Left hindlimb (tissue), 1 donor: Measurements from ENCODE around the gene IL9.
A peak's percentile ranks its signal among the peaks of the same experiment; 100 is the strongest.

Source experiments
- DNase-seq: peaks from one replicate; pipeline ENCODE4 v3.0.0-alpha.2; 2018

IL9 gene

DNA sequence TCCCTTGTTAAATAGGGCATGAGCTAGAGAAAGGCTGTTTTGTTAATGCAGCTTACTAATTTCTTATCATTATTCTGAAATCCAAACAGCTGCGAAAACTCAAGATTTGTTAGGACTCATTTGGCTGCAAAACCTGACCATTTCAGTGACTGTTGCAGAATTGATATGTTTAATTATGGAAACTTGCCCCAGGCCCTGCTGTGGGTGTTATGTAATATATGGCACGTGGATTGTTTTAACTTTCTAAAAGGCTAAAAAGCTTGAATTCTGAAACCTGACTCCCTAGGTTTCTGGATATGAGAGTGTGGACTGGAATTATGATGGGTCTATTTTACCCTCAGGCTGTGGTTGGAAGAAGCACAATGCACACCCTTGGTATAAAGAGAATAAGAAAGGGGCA lies 4.4 kb downstream of the IL9 start:
- DNase-seq = no peak

- DNase-seq = no peak
Observed at GRCh38 chr5:135890867-135891266, 4.8 kb downstream of the IL9 start.

DNA sequence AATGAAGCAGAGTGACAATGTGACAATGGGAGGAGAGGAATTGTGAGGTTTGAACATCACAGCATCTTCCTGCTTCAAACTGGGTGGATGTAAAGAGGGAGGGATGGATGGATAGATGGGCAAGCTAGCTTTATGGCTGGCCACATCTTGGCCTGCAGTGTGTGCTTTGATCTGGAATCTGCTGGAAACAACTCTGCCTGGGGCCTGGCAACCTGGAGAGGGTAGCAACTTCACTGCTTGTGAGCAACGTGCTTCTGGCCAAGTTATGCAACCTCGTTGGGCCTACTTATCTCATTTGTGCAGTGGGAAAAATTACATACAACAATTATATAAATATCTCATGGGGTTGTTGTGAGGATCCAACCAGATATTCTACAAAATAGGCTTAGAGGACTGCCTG lies 5.3 kb downstream of the IL9 start:
- no peak for DNase-seq

GRCh38 chr5:135887881-135888614 lies 7.6 kb downstream of the IL9 start:
- DNase-seq = no peak

GRCh38 chr5:135887447-135887864 lies 8.2 kb downstream of the IL9 start:
- DNase-seq = peak; percentile 64

DNA sequence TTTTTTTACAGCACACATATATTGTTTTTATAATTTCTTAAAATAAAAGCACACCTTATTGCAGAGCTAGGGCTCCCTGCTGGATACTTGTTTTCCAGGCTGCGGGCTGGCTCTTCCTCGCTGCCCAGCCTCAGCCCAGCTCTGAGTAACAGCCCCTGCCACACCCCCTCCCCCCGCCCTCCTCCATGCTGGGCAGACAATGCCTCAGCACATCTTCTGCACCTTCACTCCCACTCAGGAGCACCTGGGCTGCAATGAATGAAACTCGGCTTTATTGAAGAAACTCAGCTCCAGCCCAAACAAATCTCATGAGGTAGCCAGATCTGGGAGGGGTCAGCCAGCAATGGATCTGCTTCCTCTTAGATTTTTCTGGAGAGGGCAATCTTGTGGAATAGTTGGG lies 9.5 kb downstream of the IL9 start:
- no peak for DNase-seq

- DNase-seq = no peak
Observed at GRCh38 chr5:135885031-135885430, 10.6 kb downstream of the IL9 start.

DNA sequence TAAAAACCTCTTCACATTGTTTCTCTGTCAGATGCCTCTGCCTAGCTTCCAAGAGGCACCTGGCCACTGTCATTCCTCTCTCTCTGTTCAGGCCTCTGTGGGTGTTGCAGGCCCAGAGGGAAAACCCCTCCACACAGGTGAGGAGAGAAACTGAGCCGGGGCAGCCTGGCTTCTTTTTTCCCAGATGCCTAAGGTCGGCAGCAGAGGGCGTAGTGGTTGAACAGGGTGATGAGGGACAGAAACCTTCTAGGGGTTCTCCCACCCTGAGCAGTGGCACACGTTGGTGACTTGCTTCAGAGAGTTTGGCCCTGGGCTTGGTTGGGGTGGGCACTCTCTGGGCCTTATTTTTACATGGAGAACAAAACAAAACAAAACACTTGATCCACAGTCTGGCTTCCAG lies 12.2 kb downstream of the IL9 start:
- no peak for DNase-seq

DNA sequence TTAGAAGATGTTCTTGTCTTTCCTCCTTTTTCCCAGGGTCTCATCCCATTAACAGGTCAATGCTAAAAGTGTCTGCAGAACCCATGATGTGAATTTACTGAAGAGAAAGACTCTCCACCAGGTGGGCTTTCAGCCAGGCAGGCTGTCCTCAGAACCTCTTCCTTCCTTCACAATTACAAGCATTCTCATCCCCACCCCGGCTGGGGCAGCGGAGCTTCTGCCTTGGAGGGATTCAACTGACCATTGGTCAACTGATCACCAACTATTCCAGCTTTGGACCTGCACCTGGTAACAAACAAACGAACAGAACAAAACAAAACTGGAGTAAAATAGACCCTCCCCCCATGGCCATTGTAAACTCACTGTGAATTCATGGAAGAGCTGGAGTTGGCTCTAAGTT lies 12.6 kb downstream of the IL9 start:
- DNase-seq = no peak

GRCh38 chr5:135881819-135882218 lies 13.8 kb downstream of the IL9 start:
- no peak for DNase-seq

DNA sequence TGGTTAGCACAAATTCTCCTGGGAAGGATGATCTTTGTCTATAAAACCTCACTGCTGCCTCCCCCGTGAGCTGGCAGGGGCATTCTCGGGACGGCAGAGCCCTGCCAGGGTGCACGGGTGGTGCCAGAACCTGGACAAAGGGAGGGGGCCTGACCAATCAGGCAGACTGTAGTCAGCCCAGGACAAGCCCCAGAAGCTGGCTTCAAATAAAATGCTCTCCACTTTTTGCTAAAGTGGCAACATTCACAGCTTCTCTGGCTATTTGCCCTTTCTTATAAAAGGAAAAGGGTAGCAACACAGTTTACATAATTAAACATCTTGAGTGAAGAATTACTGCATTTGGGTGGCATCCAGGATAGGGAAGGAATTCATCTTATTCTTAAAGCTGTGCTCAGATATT lies 14.4 kb downstream of the IL9 start:
- DNase-seq = no peak

DNA sequence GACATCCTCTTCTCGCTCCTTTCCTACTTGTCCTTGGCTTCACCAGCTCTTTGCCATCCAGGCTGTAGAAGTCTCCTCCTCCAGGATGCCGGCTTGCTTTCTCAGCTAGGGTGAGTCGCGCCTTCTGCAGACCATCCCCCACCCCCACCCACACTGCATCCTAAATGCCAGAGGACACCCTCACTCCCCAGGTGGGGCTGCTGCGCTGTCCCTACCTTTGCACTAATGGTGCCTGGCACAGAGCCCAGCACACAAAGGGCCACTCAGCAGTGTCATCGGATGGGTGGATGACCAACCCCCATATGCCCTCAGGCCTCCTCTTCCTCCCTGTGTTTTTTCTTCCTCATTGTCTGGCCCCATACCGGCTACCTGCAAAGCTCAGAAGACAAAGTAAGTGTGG lies 14.8 kb downstream of the IL9 start:
- no peak for DNase-seq

DNA sequence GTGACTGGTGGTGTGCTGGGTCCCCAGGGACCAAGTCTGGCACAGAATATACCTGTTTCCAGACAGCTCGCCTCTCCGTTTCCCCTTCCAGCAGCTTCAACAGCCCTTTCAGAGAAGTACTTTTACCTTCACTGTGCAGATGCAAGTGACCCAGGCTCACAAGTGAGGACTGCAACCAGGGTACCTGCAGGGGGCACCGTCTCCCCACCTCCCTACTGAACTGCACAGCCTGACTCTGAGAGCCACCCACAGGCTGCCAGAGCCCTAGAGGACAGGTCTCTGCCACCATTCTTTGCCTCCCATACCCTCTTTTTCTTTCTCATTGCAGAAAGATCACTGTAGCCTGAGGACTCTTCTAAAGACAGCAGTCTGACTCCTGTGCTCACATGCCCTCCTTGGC lies 15.4 kb downstream of the IL9 start:
- DNase-seq = no peak

- no peak for DNase-seq
Observed at GRCh38 chr5:135879591-135879990, 16.1 kb downstream of the IL9 start.

DNA sequence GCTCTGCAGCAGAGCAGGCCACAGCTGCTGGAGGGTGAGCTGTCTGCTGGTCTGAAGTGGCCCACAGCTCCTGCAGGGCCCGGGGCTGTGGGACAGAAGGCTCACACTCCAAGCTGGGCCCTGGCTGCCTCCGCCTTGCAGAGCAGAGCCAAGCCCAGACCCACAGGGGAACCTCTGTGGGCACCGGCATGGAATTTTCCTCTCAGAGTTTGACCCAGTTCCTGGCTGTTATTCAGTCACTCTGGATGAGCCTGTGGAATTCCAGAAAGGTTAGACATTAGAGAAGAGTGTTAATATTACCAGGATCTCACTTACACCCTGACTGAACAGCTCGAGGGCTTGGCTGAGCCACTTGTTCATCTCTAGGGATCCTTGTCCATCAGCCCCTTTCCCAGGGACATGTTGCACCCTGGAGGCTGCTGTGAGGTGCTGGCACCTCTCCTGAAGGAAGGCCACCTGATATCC lies 17.5 kb downstream of the IL9 start:
- no peak for DNase-seq

GRCh38 chr5:135877570-135878155 lies 18.0 kb downstream of the IL9 start:
- DNase-seq = no peak

GRCh38 chr5:135876146-135876545 lies 19.5 kb downstream of the IL9 start:
- DNase-seq = no peak

DNA sequence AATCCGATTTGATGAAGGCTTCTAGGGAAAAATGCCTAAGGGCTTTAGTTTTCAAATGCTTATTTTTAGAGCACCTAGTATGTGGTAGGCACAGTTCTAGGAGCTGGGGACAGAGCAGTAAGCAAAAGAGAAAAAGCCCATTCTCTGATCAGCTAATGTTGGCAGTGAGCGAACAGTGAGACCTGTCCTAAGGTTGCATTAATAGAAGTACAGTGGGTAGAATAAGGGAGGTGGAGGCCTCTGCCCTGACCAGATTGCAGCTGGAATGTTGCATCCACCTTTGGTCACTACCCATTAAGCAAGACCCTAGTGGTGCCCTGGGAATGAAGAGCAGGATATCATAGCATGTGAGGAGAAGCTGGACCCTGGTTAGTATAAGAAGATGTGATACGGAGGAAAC lies 20.1 kb downstream of the IL9 start:
- no peak for DNase-seq

GRCh38 chr5:135874461-135874860 lies 21.2 kb downstream of the IL9 start:
- no peak for DNase-seq

DNA sequence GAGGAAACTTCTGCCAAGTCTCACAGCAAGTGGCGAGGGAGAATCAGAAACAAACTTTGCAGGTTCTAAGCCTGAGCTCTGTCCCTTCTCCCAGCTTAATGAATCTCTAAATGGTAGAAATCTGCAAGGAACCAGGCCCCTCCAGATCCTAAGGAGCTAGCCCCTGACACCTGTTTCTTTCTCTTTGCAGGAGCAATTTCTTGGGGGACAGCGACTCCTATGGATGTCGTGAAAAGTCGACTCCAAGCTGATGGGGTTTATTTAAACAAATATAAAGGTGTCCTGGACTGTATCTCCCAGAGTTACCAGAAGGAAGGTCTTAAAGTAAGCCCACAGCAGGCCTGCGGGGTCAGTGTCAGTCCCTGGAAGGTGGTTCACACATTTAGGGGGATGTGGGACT lies 21.8 kb downstream of the IL9 start:
- DNase-seq = no peak

GRCh38 chr5:135871268-135871915 lies 24.2 kb downstream of the IL9 start:
- no peak for DNase-seq

GRCh38 chr5:135869935-135870334 lies 25.7 kb downstream of the IL9 start:
- DNase-seq = no peak

GRCh38 chr5:135869276-135869675 lies 26.4 kb downstream of the IL9 start:
- no peak for DNase-seq

- no peak for DNase-seq
Observed at GRCh38 chr5:135868681-135869080, 27.0 kb downstream of the IL9 start.
